Activated T-helper 17 cell treated with anti-CD3 and anti-CD28 coated beads, Interleukin-2, amount 50 U/mL, for 72 hours (primary cell): ENCODE measurements around the gene MMP25. TPM values are rescaled to one million over a fixed set of nuclear protein-coding genes. Genes with fewer than 3 reads are reported as not detected.
"Not testable (repeated sequence)": the region's sequence is repeated elsewhere in the genome, so short reads cannot be mapped to it uniquely, and the experiment has no call there.

Experiments
- ATAC-seq: fragments of 150-1000 bp; cut with Tn5 transposase; replicated peaks from 2 replicates; pipeline ENCODE4 v1.10.0; 2021; ENCODE audit warnings: mild to moderate bottlenecking, moderate library complexity
- H3K27ac Mint-ChIP-seq: one replicate; pipeline ENCODE4 v1.8.0; 2022; ENCODE audit warnings: mixed read lengths
- H3K27me3 Mint-ChIP-seq: one replicate; pipeline ENCODE4 v1.8.0; 2022; ENCODE audit warnings: mixed read lengths
- H3K36me3 Mint-ChIP-seq: one replicate; pipeline ENCODE4 v1.8.0; 2022; ENCODE audit warnings: low read depth, mild to moderate bottlenecking, mixed read lengths
- H3K4me1 Mint-ChIP-seq: one replicate; pipeline ENCODE4 v1.8.0; 2022; ENCODE audit warnings: mixed read lengths
- H3K4me3 Mint-ChIP-seq: one replicate; pipeline ENCODE4 v1.8.0; 2022; ENCODE audit warnings: mild to moderate bottlenecking, mixed read lengths
- H3K9me3 Mint-ChIP-seq: one replicate; pipeline ENCODE4 v1.8.0; 2022; ENCODE audit warnings: mixed read lengths
- total RNA-seq, 2 donors: library from RNA; stranded (reverse); gene quantifications; one replicate each; pipeline ENCODE4 v1.2.3, GENCODE V29; 2022

Gene MMP25
- total RNA-seq, 2 donors from 2014 or later: 5.9 to 7.1 TPM

- H3K9me3 Mint-ChIP-seq, H3K27me3 Mint-ChIP-seq, H3K27ac Mint-ChIP-seq, H3K4me3 Mint-ChIP-seq: not testable (repeated sequence)
- peaks cover 31% of the 10 kb centered on the region for H3K4me1 Mint-ChIP-seq
- peaks cover 39% of the 10 kb centered on the region for H3K36me3 Mint-ChIP-seq
- peak; percentile 69 for ATAC-seq
These were observed 6.4 kb downstream of the MMP25 start for GRCh38 chr16:3052571-3053329.

GRCh38 chr16:3053330-3053710 is 7.0 kb downstream of the MMP25 start:
- peaks cover 41% of the 10 kb centered on the region for H3K36me3 Mint-ChIP-seq
- H3K4me1 Mint-ChIP-seq: peaks cover 31% of the 10 kb centered on the region

DNA sequence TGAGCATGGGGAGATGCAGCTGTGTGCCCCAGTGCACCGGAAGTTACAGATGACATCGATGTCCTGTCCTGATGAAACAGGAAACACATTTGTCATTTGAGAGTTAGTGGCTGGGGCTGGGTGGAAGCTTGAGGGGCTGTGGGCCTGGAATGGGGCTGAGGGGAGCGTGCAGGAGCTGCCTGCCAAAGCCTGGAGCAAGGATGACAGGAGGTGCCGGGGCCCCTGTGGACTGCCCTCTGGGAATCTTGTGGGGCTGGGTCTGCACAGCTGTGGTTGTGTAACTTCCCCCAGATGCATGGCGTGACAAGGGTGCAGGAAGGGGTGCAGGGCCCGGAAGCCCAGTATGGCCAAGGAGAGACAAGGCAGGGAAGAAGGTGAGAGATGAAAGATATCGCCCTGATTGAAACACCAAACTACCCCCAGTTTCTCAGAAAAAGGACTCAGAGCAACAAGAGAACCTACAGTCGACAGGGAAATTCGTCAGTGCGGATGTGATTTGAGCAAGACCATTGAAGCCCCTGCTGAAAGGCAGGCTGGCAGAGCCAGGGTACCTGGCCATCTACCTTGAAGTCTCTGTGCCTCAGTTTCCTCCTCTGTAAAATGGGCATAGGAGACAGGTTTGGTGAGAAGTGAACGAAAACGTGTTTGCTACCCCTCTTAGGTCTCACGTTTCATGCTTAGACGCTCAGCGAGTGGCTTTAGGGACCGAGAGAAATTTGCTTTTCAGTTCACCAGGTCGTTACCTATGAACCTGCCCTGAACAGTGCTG is 8.8 kb downstream of the MMP25 start:
- Mint-ChIP-seq H3K27ac (peak overlapping the region; percentile 26), H3K36me3 (peaks cover 54% of the 10 kb centered on the region), H3K4me3 (peak overlapping the region; percentile 88), H3K9me3 (no peaks in the 10 kb centered on the region), H3K4me1 (peaks cover 37% of the 10 kb centered on the region), H3K27me3 (no peaks in the 10 kb centered on the region)
- no peak for ATAC-seq

More at GRCh38 chr16:3053330-3053710, 7.0 kb downstream of the MMP25 start:
- not testable (repeated sequence) for H3K27me3 Mint-ChIP-seq, H3K27ac Mint-ChIP-seq, ATAC-seq, H3K9me3 Mint-ChIP-seq, H3K4me3 Mint-ChIP-seq

GRCh38 chr16:3055734-3056115 is 9.4 kb downstream of the MMP25 start:
- Mint-ChIP-seq H3K36me3 (peaks cover 54% of the 10 kb centered on the region), H3K4me1 (peaks cover 43% of the 10 kb centered on the region), H3K4me3 (peak overlapping the region; percentile 88)
- ATAC-seq, H3K9me3 Mint-ChIP-seq, H3K27me3 Mint-ChIP-seq, H3K27ac Mint-ChIP-seq: not testable (repeated sequence)

GRCh38 chr16:3056336-3057180 is 10.2 kb downstream of the MMP25 start:
- H3K9me3 Mint-ChIP-seq: no peaks in the 10 kb centered on the region
- H3K36me3 Mint-ChIP-seq: peaks cover 54% of the 10 kb centered on the region
- H3K4me3 Mint-ChIP-seq: peak overlapping the region; percentile 88
- H3K4me1 Mint-ChIP-seq: peaks cover 44% of the 10 kb centered on the region
- H3K27ac Mint-ChIP-seq: no peak overlapping the region
- no peaks in the 10 kb centered on the region for H3K27me3 Mint-ChIP-seq
- no peak for ATAC-seq

DNA sequence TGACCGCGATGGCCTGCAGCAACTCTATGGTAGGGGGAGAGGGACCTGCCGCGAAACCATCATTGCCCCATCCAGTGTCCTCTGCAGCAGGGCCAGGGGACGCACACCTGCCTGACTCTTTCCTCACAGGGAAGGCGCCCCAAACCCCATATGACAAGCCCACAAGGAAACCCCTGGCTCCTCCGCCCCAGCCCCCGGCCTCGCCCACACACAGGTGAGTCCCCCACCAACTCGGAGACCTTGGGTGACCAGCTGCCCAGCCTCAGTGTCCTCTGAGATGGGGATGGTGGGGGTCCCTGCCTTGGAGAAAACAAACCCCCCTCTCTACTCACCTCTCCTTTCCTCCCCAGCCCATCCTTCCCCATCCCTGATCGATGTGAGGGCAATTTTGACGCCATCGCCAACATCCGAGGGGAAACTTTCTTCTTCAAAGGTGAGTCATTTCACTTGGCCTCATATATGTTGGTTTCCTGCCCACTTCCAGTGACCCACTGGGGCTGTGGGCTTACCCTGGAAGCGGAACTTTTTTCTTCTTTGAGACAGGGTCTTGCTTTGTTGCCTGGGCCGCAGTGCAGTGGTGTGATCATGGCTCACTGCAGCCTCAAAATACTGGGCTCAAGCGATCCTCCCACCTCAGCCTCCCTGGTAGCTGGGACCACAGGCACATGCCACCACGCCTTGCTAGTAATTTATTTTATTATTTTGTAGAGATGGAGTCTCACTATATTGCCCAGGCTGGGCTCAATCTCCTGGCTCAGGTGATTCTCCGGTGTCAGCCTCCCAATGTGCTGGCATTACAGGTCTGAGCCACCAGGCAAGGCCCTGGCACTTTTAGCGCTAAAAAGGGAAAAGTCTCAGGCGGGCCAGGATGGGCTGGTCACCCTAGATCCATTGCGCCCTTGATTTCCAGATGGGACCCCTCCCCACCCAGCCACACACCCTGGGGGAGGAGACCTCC is 11.1 kb downstream of the MMP25 start:
- peaks cover 42% of the 10 kb centered on the region for H3K4me1 Mint-ChIP-seq

GRCh38 chr16:3058139-3059030 is 12.0 kb downstream of the MMP25 start:
- H3K4me3 Mint-ChIP-seq: peak overlapping the region; percentile 88
- no peaks in the 10 kb centered on the region for H3K9me3 Mint-ChIP-seq
- H3K27ac Mint-ChIP-seq: peak overlapping the region; percentile 61
- H3K36me3 Mint-ChIP-seq: peaks cover 53% of the 10 kb centered on the region
- peaks cover 42% of the 10 kb centered on the region for H3K4me1 Mint-ChIP-seq
- ATAC-seq: peak; percentile 47
- no peaks in the 10 kb centered on the region for H3K27me3 Mint-ChIP-seq

More for the DNA sequence above, 11.1 kb downstream of the MMP25 start:
- Mint-ChIP-seq H3K36me3 (peaks cover 54% of the 10 kb centered on the region), H3K9me3 (no peaks in the 10 kb centered on the region), H3K27me3 (no peaks in the 10 kb centered on the region), H3K4me3 (peak overlapping the region; percentile 88), H3K27ac (peak overlapping the region; percentile 23)
- no peak for ATAC-seq

DNA sequence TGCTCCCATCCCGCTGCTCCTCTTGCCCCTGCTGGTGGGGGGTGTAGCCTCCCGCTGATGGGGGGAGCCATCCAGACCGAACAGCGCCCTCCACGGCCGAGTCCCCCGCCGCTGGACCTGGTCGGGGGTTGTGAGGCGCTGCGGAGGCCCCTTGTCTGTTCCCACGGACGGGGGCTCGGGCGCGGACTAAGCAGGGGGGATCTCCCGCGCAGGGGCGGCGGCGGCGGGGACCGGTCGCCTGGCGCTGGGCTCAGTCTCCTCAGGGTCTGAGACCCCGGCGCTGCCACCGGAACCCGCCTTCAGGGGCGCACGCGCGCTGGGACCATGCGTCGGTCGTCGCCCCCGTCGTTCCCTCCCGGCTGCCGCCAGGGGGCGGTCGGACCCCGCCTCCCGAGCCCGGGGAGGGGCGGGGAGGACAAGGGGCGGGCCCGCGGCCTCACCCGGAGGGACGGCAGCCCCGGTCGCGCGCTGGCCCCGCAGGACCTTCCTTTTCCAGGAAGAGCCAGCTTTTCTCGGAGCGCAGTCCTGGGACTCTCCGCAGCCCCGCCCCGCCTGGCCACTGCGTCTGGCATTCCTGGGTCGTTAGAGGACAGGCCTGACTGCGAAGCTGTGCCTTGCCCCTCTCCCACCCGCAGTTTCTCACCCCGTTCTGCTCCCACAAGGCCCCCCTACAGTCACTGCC is 12.8 kb downstream of the MMP25 start:
- Mint-ChIP-seq H3K9me3 (no peaks in the 10 kb centered on the region), H3K4me1 (peaks cover 40% of the 10 kb centered on the region), H3K27me3 (no peaks in the 10 kb centered on the region), H3K4me3 (peak overlapping the region; percentile 88), H3K27ac (peak overlapping the region; percentile 92), H3K36me3 (peaks cover 46% of the 10 kb centered on the region)
- peak; percentile 90 for ATAC-seq

- H3K27me3 Mint-ChIP-seq: no peaks in the 10 kb centered on the region
- ATAC-seq: no peak
- H3K9me3 Mint-ChIP-seq: no peaks in the 10 kb centered on the region
- peak overlapping the region; percentile 88 for H3K4me3 Mint-ChIP-seq
- peak overlapping the region; percentile 92 for H3K27ac Mint-ChIP-seq
- peaks cover 41% of the 10 kb centered on the region for H3K4me1 Mint-ChIP-seq
- H3K36me3 Mint-ChIP-seq: peaks cover 46% of the 10 kb centered on the region
These were observed 13.4 kb downstream of the MMP25 start for GRCh38 chr16:3059723-3060242.

DNA sequence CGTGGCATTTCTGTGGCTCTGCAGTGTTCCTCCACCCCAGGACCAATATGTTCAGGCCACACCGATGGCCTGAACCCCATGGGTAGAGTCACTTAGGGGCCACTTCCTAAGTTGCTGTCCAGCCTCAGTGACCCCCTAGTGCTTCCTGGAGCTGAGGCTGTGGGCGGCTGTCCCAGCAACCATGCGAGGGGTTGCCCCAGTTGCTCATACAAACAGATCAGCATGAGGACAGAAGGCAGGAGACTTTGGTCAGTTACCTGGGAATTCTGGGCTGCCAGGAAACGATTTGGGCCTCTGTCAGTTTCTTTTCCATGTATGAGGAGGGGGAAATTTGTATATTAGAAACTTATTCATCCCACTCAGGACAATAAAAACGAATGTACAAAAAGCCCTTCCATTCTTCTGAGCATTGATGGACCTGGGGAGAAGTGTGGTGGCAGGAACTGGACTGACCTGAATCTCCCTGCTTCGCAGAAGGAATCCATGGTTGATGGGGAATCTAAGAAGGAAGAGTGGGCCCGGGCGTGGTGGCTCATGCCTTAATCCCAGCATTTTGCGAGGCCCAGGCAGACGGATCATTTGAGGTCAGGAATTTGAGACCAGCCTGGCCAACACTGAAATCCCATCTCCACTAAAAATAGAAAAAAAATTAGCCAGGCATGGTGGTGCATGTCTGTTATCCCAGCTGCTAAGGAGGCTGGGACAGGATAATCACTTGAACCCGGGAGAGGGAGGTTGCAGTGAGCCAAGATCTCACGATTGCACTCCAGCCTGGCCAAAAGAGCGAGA is 14.2 kb downstream of the MMP25 start:
- peak overlapping the region; percentile 92 for H3K27ac Mint-ChIP-seq
- peak overlapping the region; percentile 88 for H3K4me3 Mint-ChIP-seq
- H3K4me1 Mint-ChIP-seq: peaks cover 34% of the 10 kb centered on the region
- peaks cover 45% of the 10 kb centered on the region for H3K36me3 Mint-ChIP-seq
- no peak for ATAC-seq
- no peaks in the 10 kb centered on the region for H3K9me3 Mint-ChIP-seq
- no peaks in the 10 kb centered on the region for H3K27me3 Mint-ChIP-seq

DNA sequence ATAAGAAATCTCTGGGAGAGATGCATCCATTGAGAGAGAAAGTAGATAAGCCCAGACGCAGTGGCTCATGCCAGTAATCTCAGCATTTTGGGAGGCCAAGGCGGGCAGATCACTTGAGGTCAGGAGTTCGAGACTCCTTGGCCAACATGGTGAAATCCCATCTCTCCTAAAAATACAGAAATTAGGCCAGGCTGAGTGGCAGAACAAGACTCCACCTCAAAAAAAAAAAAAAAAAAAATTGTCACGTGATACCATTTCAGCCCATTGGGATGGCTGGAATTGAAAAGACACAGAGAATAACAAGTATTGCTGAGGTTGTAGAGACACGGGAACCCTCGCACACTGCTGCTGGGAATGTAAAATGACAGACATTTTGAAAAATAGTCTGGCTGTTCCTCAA is 16.2 kb downstream of the MMP25 start:
- peak overlapping the region; percentile 100 for H3K4me3 Mint-ChIP-seq
- H3K9me3 Mint-ChIP-seq: no peaks in the 10 kb centered on the region
- peaks cover 48% of the 10 kb centered on the region for H3K36me3 Mint-ChIP-seq
- ATAC-seq: no peak
- peaks cover 27% of the 10 kb centered on the region for H3K4me1 Mint-ChIP-seq
- H3K27me3 Mint-ChIP-seq: no peaks in the 10 kb centered on the region
- peak overlapping the region; percentile 99 for H3K27ac Mint-ChIP-seq
